GDM1 (cell line): ENCODE results near the gene MSL1.
A peak's percentile ranks its signal among the peaks of the same experiment; 100 is the strongest.

Experiments
- DNase-seq: peaks from one replicate; lab custom pipeline; 2025; lab: John Stamatoyannopoulos, UW

Gene MSL1

DNA sequence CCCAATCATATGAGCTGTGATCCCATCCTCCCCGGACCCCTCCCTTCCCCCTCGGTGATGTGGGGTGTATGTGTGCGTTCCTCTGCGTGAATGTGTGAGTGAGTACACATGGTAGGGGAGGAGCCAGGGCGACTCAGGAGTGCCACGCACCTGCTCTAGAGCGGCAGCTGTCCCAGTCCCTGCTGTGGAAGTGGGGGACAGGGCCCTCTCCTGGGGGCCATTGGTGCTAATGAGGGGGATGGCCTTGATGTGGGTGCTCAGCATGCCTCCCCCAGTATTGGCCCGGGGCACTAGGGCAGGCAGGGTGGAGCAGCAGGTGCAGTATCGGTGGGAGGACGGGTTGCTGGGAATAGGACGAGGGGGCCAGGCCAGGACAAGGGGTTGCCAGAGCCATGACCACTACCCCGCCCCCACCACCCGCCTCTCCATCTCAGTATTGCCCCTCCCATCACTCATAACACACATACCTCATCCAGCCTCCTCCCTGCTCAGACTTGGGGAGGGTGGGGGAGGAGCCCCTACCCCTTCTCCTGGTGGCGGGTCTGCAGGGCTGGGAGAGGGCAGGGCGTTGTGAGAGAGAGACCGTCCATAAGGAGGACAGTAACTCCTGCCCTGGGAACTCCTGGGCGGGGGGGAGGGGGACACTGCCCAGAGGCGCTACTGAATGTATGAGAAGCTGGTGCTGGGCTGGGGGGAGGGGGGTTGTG, 29.9 kb upstream of the MSL1 start:
- DNase-seq: no peak

DNA sequence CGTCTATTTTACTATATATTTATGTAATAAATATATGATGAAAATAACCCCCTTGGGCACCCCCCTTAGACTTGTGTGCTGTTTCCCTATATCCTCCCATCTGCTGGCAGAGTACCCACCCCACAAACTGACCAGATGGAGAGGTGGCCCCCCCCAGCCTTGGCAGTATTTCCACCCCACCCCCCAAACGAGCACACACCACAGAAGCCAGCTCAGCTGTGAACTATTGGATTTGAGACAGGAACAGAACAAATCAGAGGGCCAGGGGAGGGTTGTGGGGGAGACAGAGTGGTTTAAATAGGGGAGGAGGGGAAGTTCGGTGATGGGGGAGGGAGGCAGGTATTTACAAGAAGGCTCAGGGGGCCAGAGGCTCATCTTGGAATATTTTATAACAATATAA, 29.2 kb upstream of the MSL1 start:
- DNase-seq: no peak

DNA sequence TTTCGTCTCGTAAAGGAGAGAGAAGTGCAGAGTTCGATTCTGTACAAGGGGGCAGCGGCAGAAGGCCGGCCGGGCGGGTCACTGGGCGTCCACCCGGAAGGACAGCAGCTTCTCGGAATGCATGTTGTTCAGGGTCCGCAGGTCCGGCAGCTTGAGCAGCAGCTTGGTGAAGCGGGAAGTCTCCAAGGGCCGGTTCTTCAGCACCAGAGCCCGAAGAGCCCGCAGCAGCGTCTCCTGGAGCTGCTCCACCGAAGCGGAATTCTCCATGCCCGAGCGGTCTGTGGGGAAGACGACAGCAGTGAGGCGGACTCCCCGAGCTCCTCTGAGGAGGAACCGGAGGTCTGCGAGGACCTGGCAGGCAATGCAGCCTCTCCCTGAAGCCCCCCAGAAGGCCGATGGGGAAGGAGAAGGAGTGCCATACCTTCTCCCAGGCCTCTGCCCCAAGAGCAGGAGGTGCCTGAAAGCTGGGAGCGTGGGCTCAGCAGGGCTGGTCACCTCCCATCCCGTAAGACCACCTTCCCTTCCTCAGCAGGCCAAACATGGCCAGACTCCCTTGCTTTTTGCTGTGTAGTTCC, 28.7 kb upstream of the MSL1 start:
- DNase-seq: no peak

DNA sequence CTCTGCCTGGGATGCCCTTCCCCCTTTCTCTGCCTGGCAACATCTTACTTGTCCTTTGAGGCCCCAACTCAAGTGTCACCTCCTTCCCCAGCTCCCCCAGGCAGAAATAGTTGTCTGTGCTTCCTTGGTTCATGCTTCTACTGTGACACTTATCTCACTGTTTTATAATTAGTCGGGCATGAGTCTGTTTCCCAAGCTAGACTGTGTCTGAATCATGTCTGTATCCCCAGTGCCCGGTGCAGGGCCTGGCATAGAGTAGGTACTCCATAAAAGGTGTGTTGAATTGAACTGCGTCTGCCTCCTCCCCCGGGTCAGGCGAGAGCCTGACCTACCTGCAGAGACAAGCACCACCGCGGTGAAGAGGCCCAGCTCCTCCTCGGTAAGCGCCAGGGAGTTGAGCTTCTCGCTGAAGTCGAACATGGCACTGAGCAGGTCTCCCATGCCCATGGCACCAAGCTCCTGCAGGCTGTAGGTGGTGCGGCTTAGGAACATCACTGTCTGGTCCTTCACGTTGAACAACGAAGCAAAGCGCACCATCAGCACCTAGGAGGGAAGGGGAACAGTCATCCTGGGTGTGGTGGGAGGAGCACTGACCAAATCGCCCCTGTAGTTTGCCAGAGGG, 28.1 kb upstream of the MSL1 start:
- DNase-seq: no peak

DNA sequence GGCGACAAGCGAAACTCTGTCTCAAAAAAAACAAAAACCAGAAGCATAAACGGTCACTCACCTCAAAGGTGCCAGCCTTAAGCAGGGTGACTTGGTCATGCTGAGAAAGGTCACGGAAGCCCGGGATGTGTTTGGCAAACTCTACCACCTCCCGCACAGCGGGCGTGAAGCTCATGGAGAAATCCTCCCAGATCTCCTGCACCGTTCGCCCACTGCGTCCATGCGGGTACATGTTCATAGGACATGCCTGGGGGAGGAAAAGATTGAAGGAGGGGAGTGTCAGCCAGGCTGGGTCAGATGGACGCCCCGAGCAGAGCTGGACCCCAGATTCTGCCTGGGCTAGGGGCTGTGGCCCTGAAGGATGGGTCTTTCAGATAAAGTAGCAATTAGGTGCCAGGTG, 26.9 kb upstream of the MSL1 start:
- no peak for DNase-seq

DNA sequence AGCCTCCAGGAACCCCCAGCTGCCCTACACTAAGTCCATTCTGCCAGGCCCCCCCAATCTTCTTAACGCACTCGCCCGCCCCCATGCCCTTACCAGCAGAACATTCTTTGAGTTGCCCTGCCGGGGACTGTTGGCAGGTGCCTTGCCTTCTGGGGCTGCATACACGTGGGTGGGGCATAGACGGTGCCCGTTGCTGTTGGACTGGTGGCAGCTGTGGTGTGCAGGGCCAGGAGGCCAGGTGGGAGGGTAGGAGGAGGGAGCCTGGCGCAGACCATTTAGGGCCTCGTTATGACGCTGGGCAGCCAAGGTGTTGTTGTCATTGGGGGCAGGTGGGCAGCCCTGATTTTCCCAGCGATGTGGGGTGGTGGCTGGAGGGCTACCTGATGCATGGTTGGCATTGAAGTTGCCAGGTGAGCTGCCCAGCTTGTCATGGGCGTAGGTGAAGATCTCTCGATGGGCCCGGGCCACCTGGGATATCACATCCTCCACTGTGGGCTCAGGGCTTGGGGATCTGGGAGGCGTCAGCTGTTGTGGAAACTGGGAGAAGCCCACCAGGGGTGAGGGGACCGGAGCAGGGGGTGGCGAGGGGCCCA, 26.3 kb upstream of the MSL1 start:
- DNase-seq: no peak

DNA sequence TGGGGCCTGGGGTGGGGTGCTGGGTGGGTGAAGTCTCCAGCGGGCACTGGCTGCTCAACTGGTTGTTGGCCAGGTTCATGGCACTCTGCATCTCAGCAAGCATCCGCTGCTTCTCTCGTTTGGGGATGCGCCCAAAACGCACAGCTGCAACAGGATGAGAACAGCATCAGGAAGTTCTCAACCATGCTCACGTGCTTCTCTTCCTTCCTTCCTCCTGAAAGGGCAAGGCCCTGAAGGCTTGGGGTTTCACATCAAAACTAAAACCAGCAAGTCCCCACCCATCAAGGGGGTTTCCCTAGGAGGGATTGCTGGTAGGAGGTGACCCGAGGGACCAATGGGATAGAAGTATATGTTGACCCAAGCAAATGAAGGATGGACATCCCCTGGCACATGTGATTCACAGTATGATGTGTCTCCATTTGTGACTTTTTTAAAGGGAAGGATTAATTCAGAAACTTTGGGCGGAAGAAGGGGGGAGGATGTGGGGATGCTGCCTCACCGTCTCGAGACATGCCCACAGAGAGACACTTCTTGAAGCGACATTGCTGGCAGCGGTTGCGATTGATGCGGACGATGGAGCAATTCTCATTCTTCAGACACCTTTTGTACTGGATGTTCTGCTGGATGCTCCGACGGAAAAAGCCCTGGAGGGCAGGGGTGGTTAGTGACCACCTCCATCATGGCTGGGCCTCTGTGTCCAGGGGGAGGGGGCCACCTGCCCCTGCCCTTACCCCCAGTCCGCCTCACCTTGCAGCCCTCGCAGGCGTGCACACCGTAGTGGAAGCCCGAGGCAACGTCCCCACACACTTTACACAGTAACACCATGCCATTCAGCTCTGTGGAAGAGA, 25.6 kb upstream of the MSL1 start:
- DNase-seq: peak; percentile 31

DNA sequence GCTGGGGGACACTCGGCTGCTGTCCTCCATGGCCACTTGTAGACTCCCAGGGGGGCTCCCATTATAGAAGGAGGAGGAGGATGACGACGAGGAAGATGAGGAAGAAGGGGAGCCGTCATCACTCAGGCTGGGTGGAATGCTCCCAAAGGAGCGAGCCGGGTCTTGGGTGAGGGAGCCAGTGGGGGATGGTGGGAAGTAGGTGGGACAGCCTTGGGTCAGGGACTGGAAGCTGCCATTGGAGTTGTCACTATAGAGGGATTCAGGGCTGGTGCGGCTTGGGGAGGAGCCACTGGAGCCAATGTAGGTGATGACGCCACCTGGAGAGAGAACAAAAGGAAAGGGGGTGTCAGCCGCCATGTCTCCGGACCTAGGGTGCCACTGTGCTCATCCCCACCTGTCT, 24.7 kb upstream of the MSL1 start:
- no peak for DNase-seq

DNA sequence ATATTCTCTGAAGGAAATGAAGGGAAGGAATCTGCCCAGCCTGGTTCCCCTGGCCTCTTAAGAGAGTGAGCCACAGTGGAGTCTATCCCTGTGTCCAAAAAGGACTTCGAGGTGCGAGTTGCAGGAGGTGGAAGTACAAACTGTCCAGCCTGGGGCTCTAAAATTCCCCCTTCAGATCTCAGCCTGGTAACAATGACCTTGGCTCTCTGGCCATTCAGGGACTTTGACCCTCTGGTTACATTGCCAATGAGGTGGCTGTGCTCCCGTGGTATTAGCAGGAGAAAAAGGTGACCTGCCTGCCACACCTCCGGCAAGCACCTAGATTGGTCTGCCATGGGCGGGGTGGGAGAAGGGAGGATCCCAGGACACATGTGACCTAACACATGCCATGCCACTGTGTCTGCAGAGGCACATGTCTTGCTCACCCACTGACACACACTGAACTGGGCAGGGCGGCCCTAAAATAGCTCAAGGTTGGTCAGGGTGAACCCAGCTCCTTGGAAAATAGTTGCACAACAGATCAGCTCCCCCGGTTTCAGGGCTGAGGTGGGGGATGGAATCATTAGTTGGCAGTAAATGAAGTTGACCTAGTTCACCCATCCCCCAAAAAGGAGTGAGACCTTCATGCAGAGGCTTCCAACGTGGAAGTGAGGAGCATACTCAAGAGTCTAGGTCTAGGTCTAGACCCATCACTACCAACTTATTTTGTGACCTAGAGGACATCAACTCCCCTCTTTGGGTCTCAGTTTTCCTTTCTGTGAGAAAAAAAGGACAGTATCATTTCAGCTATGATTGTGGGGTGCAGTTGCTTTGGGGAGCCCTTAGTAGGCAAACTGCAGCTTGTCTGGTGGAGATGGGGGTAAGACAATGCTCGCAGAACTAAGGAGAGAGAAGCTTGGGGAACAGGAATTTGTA, 23.6 kb upstream of the MSL1 start:
- no peak for DNase-seq

DNA sequence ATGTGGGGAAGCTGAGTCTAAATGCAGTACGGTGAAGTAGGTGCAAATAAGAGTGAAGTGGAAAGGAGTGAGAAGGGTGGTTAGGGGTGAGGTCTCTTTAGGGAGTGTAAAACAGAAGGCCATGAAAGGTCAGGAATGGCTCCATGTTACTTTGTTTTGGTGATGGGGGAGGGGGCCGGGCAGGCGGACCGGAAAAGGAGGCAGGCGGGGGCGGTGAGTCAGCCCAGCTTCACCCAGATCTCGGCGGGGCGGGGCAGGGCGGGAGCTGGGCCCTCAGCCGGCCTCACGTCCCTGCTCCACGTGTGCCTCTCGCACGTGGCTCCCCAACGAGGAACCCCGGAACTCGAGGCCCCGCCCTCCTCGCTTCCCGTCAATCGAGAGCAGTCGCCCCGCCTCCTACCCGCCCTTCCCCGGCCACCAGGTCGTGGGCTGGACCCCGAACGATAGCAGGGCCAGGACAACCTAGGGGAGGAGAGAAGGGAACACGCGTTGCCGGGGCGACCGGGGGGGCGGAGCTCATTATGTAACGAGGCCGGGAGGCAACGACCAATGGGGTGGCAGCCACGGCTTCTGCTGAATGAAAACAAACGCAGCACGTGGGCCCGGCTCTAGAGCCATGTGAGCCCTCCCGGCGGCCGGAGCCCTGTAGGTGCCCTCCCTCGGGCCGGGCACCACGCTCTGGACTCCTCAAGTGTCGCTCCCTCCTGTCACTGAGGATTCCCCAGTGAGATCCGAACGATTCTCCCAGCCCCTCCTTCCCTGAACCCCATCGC, 22.7 kb upstream of the MSL1 start:
- peak; percentile 87 for DNase-seq

DNA sequence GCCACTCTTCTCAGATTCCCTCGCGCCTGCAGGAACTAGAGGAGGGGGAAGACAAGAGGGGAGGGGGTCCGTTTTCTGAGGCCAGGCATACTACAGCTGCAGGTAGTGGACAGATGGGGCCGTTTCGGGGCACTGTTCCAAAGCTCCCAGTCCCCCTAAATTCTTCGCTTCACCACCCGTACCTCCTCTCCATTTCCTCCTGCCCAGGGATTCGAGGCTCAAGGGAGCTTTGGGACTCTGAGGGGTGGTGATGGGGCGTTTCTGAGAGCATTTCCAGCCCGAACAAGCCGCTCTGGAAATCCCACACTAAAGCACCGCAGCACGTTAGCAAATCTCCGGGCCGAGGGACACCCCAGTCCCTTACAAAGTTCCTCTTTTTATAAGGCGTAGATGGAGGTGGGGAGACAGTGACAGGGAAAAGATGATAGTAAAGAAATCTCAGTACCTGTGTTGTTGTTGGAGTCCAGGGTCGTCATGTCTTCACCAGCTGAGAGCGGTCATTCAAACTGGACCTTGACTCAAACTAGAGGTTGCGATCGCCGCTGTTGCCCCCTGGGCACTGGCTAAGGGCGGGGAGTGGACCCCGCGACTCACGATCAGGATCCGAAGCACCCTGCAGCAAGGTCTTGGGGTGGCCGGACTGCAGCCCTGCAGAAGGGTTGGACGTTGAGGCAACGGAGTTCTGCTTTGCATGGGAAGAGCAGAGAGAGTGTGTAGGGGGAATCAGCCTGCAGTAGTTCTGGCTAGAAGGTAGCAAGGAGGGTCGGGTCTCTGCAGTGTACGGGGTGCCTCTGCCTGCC, 22.0 kb upstream of the MSL1 start:
- DNase-seq: no peak

DNA sequence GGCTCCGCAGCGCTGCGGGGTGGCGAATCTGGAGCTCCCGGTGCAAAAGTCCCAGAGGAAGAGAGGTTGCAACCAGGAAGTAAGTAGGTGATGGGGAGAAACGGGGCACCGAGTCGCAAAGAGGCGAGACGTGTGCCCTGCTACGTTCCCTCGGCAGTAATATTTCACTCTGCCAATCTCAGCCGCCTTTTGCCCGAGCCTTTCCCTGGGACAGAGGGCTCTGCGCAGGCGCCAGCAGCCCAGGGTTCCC, 21.4 kb upstream of the MSL1 start, which contains the start of gene NR1D1:
Gene NR1D1, minus strand, starts transcription at position 171 of the 250 bp plus-strand sequence. CDS start 495 bp downstream, outside the sequence.
- no peak for DNase-seq

DNA sequence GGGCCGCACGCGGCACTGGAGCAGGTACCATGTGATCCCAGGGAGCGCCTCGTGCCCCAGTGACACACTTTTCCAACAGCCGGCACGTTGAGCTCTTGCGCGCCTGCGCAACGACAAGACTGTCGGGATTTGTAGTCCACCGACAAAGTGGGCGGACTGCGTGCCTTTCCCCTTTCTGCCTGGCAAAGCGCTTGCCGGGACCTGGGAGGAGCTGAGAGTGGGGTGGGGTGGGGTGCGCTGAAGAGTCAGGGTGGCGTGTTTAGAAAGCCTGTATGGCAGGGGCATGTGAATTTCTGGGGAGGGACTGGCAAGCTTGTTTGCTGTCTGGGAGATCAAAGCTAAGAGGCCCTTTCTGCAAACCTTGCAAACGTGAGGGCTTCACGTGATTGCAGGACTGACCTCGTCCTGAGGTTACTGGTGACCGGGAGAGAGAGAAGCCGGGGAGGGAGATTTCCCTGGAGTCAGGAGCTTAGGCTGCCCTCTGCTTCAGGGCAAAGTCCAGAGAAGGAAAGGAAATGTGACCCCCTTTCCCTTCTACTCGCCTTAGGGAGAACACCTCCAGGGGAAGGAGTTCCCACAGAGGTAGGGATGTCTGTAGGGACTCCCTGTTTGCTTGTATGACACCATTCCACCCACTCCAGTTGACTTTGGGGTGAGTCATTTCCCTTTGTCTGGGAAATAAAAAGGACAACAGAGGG, 21.0 kb upstream of the MSL1 start:
- DNase-seq: peak; percentile 92

DNA sequence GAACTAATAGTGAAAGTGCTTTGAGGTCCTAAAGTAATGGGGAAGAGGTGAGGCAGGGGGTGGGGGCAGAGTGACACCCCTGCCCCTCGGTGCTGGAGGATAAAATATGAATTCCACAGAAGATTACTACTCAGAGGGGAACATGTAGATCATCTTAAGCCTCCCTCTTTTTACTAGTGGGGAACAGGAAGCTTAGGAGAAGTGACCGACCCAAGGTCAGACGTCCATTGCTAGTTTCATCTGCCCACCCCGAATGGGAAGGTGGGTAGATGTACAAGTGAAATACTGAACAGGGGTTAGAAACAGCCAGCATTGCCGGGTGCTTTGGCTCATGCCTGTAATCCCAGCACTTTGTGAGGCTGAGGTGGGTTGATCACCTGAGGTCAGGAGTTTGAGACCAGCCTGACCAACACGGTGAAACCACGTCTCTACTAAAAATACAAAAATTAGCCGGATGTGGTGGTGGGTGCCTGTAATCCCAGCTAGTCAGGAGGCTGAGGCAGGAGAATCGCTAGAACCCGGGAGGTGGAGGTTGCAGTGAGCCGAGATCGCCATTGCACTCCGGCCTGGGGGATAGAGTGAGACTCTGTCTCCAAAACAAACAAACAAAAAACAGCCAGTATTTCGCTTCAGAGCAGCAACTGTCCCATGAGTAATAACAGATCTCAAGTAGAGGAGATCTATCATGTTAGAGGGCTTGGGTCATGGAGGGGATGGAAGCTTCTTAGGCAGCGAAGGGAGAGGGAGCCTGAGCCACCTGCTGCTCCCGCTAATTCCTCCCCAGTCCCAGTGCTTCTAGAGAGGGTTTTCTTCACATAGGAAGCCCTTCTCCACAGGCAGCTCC, 20.2 kb upstream of the MSL1 start:
- DNase-seq: no peak

DNA sequence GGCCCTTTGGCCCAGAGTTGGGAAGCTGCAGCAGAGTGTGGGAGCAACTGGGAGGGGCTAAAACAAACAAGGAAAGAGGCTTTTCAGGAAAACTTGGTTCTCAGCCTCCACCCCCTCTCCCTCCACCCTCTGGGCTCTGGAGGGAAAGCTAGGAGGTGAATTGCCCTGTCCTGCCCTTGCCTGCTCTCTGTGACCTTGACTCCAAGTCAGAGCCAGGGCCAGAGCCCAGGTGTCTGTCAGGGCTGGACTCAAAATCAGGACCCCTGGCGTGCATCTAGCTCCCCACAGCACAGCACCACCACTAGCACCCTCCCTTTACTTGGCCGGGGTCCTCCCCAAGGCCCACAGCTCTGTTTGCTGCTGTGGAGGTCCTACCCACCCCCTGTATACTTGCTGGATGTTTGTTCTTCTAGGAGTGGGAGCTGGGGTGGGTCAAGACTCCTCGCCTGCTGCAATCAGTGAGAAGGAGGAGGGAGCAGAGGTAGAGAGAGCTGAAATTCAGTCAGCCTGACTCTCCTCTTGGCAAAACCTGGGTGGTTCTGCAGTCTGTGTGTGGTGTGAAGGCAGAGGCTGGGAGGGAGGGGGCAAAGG, 18.6 kb upstream of the MSL1 start:
- no peak for DNase-seq

DNA sequence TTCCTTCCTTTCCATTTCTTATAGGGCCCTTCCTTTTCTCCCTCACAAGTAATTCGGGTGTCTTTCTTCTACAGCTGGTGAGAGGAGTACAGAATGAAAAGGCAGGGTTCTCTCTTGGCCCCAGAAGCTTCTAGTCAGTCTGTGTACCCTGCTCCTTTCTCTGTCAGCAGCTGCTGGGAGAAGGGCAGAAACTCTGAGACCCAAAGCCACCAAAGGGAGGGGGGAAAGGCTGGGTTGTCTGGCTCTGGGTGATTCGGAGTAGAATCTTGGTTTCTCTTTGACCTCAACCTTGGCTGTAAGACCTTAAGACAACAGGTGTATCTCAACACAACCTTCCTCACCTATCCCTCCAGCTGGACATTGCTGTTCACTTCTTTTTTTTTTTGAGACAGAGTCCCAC, 18.1 kb upstream of the MSL1 start:
- no peak for DNase-seq

DNA sequence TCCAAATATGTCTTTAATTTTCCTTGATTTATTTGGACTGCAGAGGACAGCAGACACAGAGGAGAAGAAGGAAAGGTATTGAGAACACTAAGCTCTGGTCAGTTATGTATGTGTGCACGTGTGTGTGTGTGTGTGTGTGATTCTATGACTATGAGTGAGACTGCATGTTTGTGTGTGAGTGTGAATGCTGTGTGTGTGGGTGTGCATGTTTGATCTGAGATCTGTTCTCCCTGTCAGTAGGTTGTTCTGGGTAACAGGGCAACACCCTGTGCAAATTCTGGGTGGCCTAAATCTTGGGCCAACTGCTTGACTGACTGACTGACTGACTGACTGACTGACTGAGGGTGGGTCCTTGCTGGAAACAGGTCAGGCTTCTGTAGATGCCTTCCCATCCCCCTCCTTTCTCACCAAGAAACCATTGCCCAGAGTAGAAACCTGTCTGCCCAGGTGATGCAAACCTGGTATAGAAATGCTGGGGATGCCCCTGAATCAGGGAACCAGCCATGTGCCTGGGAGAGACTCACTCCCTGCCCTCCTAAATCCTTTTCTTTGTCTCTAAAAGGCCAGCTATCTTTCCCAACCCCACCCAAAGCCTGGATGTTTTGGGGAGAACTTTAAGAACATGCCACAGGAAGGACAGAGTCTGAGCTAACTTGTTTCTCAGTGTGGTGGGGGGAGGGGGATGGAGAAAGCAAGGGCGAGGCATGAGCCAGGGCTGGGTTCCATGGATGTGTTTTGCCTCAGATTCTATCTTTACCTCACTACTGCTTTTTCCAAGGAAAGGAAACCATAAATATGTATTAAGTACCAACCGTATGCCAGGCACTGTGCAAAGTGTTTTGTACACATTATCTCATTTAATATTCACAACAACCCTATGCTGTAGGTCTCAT, 16.9 kb upstream of the MSL1 start:
- DNase-seq: no peak
